ENCODE results near the gene SPTLC1. TPM values are rescaled to one million over a fixed set of nuclear protein-coding genes. Genes with fewer than 3 reads are reported as not detected.

Gene SPTLC1
- total RNA-seq, 1 experiment from 2014 or later, result 58.8 TPM

- Histone ChIP-seq H3K27ac (ENCODE audit: low read length) (no peak overlapping the region), H3K36me3 (ENCODE audit: control insufficient read depth, insufficient read depth, low read length) (peaks cover 5% of the 10 kb centered on the region), H3K27me3 (ENCODE audit: control insufficient read depth, insufficient read depth, low read length) (no peaks in the 10 kb centered on the region), H3K4me1 (ENCODE audit: control insufficient read depth, insufficient read depth, low read length) (no peaks in the 10 kb centered on the region), H3K9me3 (ENCODE audit: control insufficient read depth, insufficient read depth, low read depth, low read length) (peaks cover 14% of the 10 kb centered on the region; the same call in 1 of the 2 replicates), H3K4me3 (ENCODE audit: low read depth in 2 of 2, low read length in 2 of 2) (no peak overlapping the region)
- intact Hi-C loops (cut with micrococcal nuclease; ENCODE audit: unreplicated experiment) (no loop called here), in situ Hi-C loops (cut with HindIII; ENCODE audit: low pct_unique_long_range_greater_than_20kb, low sequenced_read_pairs) (no loop called here)
- BruUV-seq (replicated peaks), result no TSS peak
- POLR2A ChIA-PET, result no interaction called here
- no peak for ATAC-seq
- no peak for DNase-seq (ENCODE audit: low read depth, low spot score)
- CTCF ChIA-PET, result no interaction called here
- TF ChIP-seq, protein P1, sequence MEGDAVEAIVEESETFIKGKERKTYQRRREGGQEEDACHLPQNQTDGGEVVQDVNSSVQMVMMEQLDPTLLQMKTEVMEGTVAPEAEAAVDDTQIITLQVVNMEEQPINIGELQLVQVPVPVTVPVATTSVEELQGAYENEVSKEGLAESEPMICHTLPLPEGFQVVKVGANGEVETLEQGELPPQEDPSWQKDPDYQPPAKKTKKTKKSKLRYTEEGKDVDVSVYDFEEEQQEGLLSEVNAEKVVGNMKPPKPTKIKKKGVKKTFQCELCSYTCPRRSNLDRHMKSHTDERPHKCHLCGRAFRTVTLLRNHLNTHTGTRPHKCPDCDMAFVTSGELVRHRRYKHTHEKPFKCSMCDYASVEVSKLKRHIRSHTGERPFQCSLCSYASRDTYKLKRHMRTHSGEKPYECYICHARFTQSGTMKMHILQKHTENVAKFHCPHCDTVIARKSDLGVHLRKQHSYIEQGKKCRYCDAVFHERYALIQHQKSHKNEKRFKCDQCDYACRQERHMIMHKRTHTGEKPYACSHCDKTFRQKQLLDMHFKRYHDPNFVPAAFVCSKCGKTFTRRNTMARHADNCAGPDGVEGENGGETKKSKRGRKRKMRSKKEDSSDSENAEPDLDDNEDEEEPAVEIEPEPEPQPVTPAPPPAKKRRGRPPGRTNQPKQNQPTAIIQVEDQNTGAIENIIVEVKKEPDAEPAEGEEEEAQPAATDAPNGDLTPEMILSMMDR (IDR thresholded peaks at IDR 0.05), result no peak
- TF ChIP-seq POLR2AphosphoS5 (IDR thresholded peaks at IDR 0.05; ENCODE audit: low read depth, low read length) (no peak), TCF7L2 (IDR thresholded peaks at IDR 0.05; ENCODE audit: low read depth, low read length) (no peak), SIN3A (IDR thresholded peaks at IDR 0.05; ENCODE audit: borderline replicate concordance, insufficient read depth, low read depth, low read length) (no peak)
- TF ChIP-seq, protein P2, sequence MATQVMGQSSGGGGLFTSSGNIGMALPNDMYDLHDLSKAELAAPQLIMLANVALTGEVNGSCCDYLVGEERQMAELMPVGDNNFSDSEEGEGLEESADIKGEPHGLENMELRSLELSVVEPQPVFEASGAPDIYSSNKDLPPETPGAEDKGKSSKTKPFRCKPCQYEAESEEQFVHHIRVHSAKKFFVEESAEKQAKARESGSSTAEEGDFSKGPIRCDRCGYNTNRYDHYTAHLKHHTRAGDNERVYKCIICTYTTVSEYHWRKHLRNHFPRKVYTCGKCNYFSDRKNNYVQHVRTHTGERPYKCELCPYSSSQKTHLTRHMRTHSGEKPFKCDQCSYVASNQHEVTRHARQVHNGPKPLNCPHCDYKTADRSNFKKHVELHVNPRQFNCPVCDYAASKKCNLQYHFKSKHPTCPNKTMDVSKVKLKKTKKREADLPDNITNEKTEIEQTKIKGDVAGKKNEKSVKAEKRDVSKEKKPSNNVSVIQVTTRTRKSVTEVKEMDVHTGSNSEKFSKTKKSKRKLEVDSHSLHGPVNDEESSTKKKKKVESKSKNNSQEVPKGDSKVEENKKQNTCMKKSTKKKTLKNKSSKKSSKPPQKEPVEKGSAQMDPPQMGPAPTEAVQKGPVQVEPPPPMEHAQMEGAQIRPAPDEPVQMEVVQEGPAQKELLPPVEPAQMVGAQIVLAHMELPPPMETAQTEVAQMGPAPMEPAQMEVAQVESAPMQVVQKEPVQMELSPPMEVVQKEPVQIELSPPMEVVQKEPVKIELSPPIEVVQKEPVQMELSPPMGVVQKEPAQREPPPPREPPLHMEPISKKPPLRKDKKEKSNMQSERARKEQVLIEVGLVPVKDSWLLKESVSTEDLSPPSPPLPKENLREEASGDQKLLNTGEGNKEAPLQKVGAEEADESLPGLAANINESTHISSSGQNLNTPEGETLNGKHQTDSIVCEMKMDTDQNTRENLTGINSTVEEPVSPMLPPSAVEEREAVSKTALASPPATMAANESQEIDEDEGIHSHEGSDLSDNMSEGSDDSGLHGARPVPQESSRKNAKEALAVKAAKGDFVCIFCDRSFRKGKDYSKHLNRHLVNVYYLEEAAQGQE (IDR thresholded peaks at IDR 0.05; ENCODE audit: insufficient read depth in 1 of 2, low read depth in 2 of 2, low read length in 1 of 2), result no peak
Observed at GRCh38 chr9:92058723-92059444, 56.3 kb downstream of the SPTLC1 start.

GRCh38 chr9:92058026-92058425 lies 57.2 kb downstream of the SPTLC1 start:
- peaks cover 8% of the 10 kb centered on the region; the same call in 1 of the 2 replicates for H3K9me3 ChIP-seq (ENCODE audit: control insufficient read depth, insufficient read depth, low read depth, low read length)
- TF ChIP-seq SIN3A (IDR thresholded peaks at IDR 0.05; ENCODE audit: borderline replicate concordance, insufficient read depth, low read depth, low read length) (no peak), TCF7L2 (IDR thresholded peaks at IDR 0.05; ENCODE audit: low read depth, low read length) (no peak), POLR2AphosphoS5 (IDR thresholded peaks at IDR 0.05; ENCODE audit: low read depth, low read length) (no peak)
- TF ChIP-seq, protein P2 (IDR thresholded peaks at IDR 0.05; ENCODE audit: insufficient read depth in 1 of 2, low read depth in 2 of 2, low read length in 1 of 2), result no peak
- TF ChIP-seq, protein P1 (IDR thresholded peaks at IDR 0.05), result no peak
- H3K36me3 ChIP-seq (ENCODE audit: control insufficient read depth, insufficient read depth, low read length), result peaks cover 5% of the 10 kb centered on the region
- no peak overlapping the region for H3K4me3 ChIP-seq (ENCODE audit: low read depth in 2 of 2, low read length in 2 of 2)
- no TSS peak for BruUV-seq (replicated peaks)
- ChIA-PET CTCF (no interaction called here), POLR2A (no interaction called here)
- ATAC-seq (no peak), DNase-seq (ENCODE audit: low read depth, low spot score) (no peak)
- no peaks in the 10 kb centered on the region for H3K27me3 ChIP-seq (ENCODE audit: control insufficient read depth, insufficient read depth, low read length)
- intact Hi-C loops (cut with micrococcal nuclease; ENCODE audit: unreplicated experiment), result no loop called here
- H3K4me1 ChIP-seq (ENCODE audit: control insufficient read depth, insufficient read depth, low read length), result no peaks in the 10 kb centered on the region
- no peak overlapping the region for H3K27ac ChIP-seq (ENCODE audit: low read length)
- in situ Hi-C loops (cut with HindIII; ENCODE audit: low pct_unique_long_range_greater_than_20kb, low sequenced_read_pairs), result no loop called here

Measured in Panc1 (cell line).